Fibroblast of the conjunctiva (primary cell): ENCODE measurements around the gene CTNNA3.

Experiments used
- DNase-seq: peaks from one replicate; pipeline ENCODE4 v3.0.0-alpha.2; 2010; ENCODE audit warnings: low read depth

Gene CTNNA3

DNA sequence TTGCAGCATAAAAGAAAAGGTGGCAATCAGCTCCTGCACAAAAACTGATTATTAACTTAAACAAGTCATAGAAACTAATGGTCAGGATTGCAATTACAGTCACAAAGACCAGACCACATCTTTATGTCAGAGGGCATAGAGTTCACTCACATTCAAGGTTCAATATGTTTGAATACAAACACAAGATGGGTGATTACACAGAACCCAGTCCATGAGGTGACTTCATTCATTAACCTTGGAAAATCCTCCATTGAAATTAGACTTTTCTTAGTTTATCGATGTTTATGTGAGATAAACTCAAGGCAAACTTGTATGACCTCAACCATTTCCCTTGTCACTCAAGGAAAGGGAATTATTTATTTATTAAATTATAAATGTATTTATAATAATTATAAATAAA lies 1158.8 kb downstream of the CTNNA3 start:
- DNase-seq: no peak

GRCh38 chr10:66535439-66535838 lies 1160.6 kb downstream of the CTNNA3 start:
- no peak for DNase-seq

DNA sequence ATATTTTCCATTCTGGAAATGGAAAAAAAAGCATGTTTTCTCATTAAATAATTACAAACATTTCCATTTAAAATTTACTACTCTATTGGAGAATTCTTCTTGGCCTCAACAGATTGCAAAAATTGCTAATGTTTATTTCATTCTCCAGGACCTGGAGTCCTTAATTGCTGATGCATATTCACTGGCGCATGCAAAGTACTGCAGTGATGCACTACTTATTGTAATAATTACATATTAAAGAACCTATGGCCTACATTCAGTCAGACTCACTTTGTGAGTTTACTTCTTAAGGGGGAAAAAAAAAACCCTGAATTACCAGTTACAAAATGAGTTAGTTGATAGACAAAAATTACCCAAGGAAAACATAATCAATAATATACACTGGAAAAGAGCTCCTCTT lies 1161.1 kb downstream of the CTNNA3 start:
- no peak for DNase-seq

- DNase-seq: no peak
Measured at GRCh38 chr10:66521506-66521905, 1174.5 kb downstream of the CTNNA3 start.

GRCh38 chr10:66519616-66520015 lies 1176.4 kb downstream of the CTNNA3 start:
- no peak for DNase-seq

GRCh38 chr10:66514666-66515065 lies 1181.3 kb downstream of the CTNNA3 start:
- no peak for DNase-seq

- no peak for DNase-seq
Measured at GRCh38 chr10:66513504-66513903, 1182.5 kb downstream of the CTNNA3 start.

- no peak for DNase-seq
Measured at GRCh38 chr10:66505003-66505657, 1190.9 kb downstream of the CTNNA3 start.

GRCh38 chr10:66501356-66501755 lies 1194.6 kb downstream of the CTNNA3 start:
- no peak for DNase-seq

- DNase-seq: no peak
Measured at GRCh38 chr10:66483966-66484365, 1212.0 kb downstream of the CTNNA3 start.

DNA sequence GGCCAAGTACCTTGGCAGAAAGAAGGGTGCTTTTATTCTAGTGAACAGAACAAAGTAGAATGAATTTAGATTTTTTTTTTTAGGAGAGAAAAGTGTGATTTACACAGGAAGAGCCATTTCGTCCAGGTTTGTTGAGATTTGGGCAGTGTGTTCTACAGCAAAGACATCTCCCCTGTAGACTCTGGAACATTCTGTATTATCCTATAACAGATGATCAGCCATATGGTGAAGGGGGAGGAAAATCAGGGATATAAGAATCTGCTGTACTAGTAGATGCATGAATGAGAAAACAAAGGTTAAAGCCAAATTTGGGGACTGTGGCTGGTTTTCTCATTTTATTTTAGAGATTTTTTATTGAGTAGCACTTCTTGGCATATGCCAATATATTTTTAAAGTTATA lies 1223.8 kb downstream of the CTNNA3 start:
- no peak for DNase-seq

- no peak for DNase-seq
Measured at GRCh38 chr10:66467042-66467441, 1229.0 kb downstream of the CTNNA3 start.

DNA sequence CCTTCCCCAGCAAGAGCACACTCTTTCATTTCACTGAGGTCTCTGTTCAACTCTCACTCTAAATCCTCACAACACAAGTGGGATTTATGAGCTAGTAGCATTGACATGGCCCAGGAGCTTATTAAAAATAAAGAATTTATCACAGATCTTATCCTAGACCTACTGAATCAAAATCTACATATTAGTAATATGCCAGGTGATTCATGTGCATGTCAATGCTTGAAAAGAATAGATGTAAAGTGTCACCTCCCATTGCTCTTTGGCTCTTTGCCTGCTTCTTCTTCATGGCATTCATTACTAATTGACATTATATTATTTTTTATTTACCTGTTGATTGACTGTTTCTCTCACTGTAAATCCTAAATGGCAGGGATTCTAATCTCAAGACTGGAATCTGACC lies 1229.4 kb downstream of the CTNNA3 start:
- DNase-seq: no peak

- DNase-seq: no peak
Measured at GRCh38 chr10:66463611-66464010, 1232.4 kb downstream of the CTNNA3 start.

GRCh38 chr10:66457629-66458028 lies 1238.4 kb downstream of the CTNNA3 start:
- no peak for DNase-seq

DNA sequence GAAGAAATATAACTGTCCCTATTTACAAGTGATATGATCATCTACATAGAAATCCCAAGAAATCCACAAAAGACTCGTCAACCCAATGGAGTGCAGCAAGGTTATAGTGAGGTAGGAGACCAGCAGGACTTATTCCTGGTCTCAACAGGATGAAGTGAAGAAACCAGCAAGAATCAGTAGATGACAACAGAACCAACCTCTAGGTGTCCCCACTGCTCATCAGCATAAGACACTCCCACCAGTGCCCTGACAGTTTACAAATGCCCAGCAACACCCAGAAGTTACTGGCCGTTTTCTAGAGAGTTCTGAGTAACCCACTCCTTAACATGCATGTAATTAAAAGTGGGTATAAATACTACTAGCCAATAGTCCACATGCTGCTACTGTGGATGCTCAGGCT lies 1240.7 kb downstream of the CTNNA3 start:
- DNase-seq: no peak

DNA sequence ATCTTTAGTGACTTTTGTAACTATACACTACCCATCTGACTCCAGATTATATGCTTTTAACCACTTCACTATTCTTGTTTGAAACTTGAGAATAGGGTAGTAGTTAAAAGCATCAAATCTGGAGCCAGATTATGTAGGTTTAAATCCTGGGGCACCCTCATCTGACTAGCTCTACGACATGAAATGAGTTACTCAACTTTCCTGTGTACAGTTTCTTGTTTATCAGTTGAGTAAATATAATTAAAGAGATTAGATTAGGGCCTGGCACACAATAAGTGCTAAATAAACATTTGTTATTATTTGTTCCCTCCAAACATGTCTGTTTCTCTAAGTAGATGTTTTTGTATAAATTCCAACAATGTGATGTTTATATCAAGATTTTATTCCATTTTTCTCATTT lies 1255.4 kb downstream of the CTNNA3 start:
- DNase-seq: no peak

DNA sequence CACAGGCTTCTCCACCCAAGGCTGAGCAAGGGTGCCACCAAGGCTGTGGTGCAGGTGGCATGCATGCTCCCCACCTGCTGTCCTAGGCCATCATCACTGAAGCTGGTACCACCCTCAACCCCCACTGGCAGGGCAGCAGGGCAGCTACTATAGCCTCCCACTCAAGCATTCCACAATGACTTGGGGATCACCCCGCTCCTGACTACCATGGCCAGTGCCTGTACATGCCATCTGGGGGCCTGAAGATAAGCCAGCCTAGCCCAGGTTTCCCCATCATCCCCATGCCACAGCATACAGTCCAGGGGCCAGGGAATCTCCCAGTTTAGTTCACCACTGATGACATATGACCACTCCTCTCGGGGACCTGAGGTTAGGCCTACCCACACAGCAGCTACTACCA lies 1281.1 kb downstream of the CTNNA3 start:
- no peak for DNase-seq

- no peak for DNase-seq
Measured at GRCh38 chr10:66405566-66405965, 1290.4 kb downstream of the CTNNA3 start.

- no peak for DNase-seq
Measured at GRCh38 chr10:66398669-66399068, 1297.3 kb downstream of the CTNNA3 start.

DNA sequence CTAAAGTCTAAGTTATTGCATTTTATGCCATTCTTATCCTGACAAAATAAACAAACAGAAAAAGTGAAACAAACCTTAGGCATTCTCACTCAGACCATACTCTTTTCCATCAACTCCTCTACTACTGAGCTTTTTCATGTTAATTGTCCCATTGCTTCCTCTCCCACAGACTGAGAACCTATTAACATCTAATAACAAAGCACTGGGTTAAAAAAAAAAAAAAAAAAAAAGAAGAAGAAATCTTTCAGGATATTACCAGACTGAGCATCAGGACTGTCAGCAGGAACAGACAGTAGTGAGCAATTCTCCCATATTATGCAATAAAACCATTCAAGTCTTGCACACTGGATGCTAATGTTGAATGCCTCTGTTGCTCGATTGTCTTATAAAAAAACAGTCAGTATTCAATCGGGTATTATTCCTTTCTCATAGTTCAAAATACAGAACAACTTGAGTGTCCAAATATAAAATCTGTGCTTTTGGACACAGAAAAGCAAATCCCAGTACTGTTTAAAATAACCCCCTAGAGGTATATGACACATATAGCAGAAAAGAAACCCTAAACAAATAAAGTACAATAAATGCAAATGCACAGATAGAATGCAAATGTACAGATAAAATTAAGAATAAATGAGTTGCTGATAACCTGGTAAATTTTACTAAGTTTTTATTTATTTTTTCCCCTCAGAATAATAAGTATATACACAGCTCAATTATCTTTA lies 1301.5 kb downstream of the CTNNA3 start:
- no peak for DNase-seq

DNA sequence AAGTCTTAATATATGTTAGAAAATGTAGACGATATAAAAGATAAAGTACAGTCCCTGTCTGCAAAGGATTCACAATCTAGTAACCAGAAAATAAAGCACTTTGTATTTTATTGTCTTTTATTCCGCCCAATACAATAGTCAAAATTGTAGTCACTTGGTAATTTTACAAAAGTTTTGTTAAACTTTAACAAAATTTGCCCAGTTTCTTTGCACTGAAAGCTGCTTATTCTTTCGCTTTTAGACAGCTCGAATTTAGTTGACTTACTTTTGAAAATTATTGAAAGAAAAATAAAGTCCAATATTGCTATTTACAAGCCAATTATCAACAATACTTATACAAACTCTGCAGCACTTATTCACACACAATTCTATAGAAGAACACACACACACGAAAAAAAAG lies 1305.1 kb downstream of the CTNNA3 start:
- DNase-seq: no peak

DNA sequence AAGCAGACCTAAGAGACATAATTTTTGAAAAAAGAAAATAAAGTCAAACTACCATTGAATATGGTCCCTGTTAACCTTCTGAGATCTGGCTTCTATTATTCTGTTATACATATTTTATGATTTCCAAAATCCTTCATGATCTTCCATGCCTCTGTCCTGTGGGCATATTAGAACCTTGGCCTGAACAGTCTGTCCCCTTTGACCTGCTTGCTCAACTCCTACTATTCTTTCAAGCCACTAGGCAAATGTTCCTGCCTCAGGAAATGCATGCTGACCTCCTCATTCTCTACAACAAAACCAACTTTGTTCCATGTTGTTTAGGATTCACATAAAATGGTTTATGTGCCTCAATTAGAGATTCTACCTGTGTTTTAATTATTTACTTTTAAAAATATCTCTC lies 1315.0 kb downstream of the CTNNA3 start:
- DNase-seq: no peak
